GM18520 (cell line): ENCODE measurements around the gene L3MBTL1.

Source experiments
- ATAC-seq: cut with Tn5 transposase; IDR thresholded peaks from one replicate; pipeline ENCODE4 v1.9.1; 2021; ENCODE audit not compliant: unreplicated experiment

The L3MBTL1 gene

GRCh38 chr20:43507150-43508080 lies at the start of gene L3MBTL1:
Gene L3MBTL1, plus strand, starts transcription at chr20:43507697. Its CDS starts 5,807 bp downstream, at chr20:43513504.
- ATAC-seq: no peak

GRCh38 chr20:43458422-43458924 lies 49.0 kb upstream of the L3MBTL1 start:
- ATAC-seq: no peak

GRCh38 chr20:43459022-43459942 lies 48.2 kb upstream of the L3MBTL1 start:
- ATAC-seq: no peak

DNA sequence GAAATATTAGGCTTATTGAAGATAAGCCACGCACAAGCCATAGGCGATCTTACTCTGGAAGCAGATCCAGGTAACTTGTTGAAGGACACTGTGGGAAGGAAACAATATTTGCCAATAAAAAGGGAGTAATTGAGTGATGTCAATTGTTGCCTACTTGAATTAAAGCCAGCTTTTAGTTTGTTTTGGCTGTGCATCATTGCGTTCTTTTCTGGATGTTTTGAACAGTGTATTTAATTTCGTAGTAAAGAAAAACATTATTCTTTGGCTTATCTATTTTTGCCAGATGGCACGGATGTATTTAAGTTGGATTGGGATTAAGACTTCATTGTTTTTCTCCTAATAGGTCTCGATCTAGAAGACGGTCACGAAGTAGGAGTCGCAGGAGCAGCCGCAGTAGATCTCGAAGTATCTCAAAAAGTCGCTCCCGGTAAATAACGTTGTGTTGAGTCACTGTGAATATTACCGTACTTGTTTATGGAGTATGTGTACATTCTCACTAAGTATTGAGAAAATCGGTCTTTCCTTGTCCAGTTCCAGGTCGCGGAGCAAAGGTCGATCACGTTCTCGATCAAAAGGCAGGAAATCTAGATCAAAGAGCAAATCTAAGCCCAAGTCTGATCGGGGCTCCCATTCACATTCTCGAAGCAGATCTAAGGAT lies 47.2 kb upstream of the L3MBTL1 start:
- no peak for ATAC-seq

DNA sequence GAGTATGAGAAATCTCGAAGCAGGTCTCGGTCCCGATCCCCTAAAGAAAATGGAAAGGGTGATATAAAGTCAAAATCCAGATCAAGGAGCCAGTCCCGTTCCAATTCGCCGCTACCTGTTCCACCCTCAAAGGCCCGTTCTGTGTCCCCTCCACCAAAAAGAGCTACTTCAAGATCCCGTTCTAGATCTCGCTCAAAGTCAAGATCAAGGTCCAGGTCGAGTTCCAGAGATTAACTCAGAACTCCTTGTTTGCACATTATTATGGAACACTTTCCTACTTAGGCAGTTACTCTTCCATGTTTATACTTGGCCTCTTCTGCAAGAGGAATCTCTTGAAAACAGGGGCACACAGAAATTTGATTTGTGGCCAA lies 46.7 kb upstream of the L3MBTL1 start:
- ATAC-seq: no peak

- no peak for ATAC-seq
Measured at GRCh38 chr20:43461894-43462659, 45.4 kb upstream of the L3MBTL1 start.

DNA sequence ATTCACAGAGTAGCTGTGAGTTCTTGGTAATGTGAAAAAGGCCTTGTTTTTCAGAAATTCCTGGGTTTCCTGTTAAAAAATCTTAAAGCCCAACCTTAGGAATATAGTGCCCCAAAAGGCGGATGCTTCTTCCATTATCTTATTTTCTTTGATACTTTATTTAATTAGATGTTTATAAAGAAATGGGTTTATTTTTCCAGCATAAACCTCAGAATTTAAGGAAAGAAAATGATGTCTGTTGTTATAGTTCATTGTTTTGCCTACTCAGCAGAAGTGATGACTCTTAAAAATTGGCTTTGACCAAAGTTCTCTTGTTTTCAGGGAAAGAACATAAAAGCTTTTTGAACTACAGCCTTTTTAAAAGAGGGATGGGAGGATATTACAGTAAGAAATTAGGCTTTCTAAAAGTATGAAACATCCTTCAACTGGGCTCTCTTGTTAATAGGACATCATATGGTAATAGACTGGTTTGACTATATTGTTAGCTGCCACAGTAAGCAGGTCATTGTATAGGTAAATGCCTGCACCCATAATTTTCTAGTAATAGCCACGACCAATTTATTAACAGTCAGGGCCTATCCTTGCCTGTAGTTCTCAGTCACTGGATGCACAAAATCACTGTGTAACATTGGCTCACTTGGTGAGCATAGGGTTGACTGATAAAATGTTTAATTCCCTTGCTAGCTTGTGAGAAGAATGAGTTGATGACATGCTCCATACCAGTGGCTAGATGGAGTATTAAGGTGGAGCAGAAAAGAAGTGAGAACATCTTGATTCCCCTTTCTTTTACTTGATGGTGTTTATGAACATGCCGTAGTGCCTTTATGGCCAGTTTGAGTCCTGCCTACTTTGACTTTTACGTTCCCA lies 44.6 kb upstream of the L3MBTL1 start:
- no peak for ATAC-seq

GRCh38 chr20:43463527-43464218 lies 43.8 kb upstream of the L3MBTL1 start:
- ATAC-seq: no peak

DNA sequence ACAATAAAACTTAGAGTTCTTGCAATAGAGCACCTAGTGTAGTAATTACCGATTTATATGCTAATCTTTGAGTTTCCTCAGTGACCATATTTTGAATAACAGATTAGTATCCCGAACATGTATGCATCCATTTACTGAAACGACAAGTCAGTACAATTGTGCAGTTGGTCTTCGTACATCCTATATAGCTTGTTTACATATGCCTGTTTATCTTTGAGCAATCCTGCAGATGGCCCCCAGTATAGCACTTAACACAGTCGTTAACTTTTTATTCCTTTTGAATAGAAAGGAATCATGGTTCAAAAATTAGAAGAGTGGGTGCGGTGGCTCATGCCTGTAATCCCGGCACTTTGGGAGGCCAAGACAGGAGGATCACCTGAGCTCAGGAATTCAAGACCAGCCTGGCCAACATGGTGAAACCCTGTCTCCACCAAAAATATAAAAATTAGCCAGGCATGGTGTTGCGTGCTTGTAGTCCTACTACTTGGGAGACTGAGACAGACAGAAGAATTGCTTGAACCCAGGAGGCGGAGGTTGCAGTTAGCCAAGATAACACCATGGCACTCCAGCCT lies 43.2 kb upstream of the L3MBTL1 start:
- no peak for ATAC-seq

- no peak for ATAC-seq
Measured at GRCh38 chr20:43465625-43465943, 41.9 kb upstream of the L3MBTL1 start.

DNA sequence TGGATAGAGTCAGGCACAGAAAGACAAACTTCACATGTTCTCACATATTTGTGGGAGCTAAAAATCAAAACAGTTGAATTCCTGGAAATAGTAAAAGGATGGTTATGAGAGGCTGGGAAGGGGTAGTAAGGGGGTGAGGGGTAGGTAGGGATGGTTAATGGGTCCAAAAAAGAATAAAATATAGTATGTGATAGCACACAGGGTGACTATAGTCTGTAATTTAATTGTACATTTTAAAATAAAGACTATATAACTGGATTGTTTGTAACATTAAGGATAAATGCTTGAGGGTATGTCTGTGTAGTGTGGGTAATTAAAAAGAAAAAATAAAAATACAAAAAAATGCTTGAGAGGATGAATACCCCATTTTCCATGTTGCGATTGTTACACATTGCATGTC lies 39.9 kb upstream of the L3MBTL1 start:
- no peak for ATAC-seq

- no peak for ATAC-seq
Measured at GRCh38 chr20:43472671-43473380, 34.7 kb upstream of the L3MBTL1 start.

DNA sequence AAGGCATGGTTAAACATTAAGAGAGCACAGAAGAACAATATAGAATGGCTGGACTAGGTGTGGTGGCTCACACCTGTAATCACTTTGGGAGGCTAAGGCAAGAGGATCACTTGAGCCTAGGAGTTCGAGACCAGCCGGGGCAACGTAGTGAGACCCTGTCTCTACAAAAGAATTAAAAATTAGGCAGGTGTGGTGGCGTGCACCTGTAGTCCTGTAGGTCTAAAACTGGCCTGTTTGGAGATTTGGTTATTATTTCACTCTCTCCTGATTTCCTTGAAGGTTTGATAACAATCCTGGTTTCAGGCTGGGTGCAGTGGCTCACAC lies 34.2 kb upstream of the L3MBTL1 start:
- no peak for ATAC-seq

GRCh38 chr20:43477193-43477592 lies 30.3 kb upstream of the L3MBTL1 start:
- ATAC-seq: no peak

- no peak for ATAC-seq
Measured at GRCh38 chr20:43477619-43478018, 29.9 kb upstream of the L3MBTL1 start.

DNA sequence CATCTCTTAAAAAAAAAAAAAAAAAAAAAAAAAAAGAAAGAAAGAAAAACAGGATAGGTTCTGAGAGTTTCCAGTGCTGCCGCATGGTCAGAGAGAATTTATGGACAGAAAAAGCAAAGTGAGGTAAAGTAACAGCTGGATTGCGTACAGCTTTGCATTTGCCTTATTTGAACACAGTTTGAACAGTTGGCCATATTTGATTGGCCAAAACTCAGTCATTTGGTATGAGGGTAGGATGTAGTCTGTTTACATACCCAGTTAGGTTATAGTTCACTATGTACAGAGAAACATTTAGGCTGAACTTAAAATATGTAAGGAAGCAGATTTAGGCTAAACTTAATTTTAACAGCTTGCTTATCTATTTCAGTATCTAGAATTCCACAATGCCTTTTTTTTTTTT lies 17.5 kb upstream of the L3MBTL1 start:
- ATAC-seq: no peak

DNA sequence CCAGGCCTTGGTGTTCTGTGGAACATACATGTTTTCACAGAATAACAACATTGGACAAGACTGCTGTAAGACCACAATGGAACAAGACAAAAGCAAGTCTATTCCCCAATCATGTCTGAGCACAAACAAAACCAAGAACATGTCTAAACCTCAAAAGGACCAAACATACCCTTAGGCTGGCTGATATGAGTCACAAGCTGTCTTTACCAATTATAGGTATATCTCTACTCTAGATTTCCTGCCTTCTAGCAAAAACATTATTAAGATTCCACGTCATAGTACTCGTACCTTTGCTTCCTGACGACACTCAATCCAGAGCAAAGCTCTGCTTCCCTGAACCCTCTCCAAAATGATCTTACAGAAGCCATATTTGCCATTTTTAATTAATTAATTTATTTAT lies 15.4 kb upstream of the L3MBTL1 start:
- peak; percentile 74 for ATAC-seq

DNA sequence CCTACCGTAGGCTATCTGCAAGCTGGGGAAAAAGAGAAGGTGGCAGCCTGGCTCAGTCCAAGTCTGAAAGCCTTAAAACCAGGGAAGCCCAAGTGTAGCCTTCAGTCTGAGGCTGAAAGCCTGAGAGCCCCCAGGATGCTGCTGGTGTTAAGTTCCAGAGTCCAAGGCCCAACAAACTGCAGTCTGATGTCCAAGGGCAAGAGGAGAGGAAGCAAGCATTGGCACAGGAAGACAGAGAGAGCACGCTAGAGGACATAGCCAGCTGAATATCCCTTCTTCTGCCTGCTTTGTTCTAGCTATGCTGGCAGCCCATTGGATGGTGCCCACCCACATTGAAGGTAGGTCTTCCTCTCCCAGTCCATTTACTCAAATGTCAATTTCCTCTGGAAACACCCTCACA lies 12.1 kb upstream of the L3MBTL1 start:
- no peak for ATAC-seq
